K562 (cell line): ENCODE results near the gene PI4KA. TPM values are rescaled to one million over a fixed set of nuclear protein-coding genes. Genes with fewer than 3 reads are reported as not detected.

Source experiments
- CHD7 ChIP-seq: fragments of 200-600 bp; sonication (generic); IDR thresholded peaks from one replicate; pipeline ENCODE4 v1.6.1; 2012; ENCODE audit warnings: mild to moderate bottlenecking, low read depth, low read length, inconsistent platforms
- MNT ChIP-seq, 2 experiments: fragments of 450-650 bp; conservative IDR thresholded peaks; 2 replicates each; pipeline ENCODE4 v1.6.1; 2017; ENCODE audit warnings: mild to moderate bottlenecking in 2 of 2, moderate library complexity in 2 of 2
- NFATC3 ChIP-seq: fragments of 450-650 bp; IDR thresholded peaks from 2 replicates; pipeline ENCODE4 v1.6.1; 2017; ENCODE audit warnings: mild to moderate bottlenecking
- NR2C1 ChIP-seq, 2 experiments: fragments of 450-650 bp; IDR thresholded peaks; 2 replicates each; pipeline ENCODE4 v1.6.1; 2017; ENCODE audit warnings: mild to moderate bottlenecking in 2 of 2, antibody characterized with exemption in 1 of 2, inconsistent platforms in 1 of 2, missing compliant biosample characterization in 1 of 2, missing genetic modification characterization in 1 of 2
- POLR2H ChIP-seq: IDR thresholded peaks from 2 replicates; pipeline ENCODE4 v1.6.1; 2016; ENCODE audit warnings: missing genetic modification characterization, low read depth, mild to moderate bottlenecking, control low read depth, missing compliant biosample characterization, moderate library complexity
- RBM34 ChIP-seq: fragments of 200-400 bp; formaldehyde crosslinking; IDR thresholded peaks from 2 replicates; pipeline ENCODE4 v1.6.1; 2018; ENCODE audit warnings: low read length, borderline replicate concordance; ENCODE audit not compliant: insufficient read depth
- SRSF3 ChIP-seq: fragments of 200-400 bp; formaldehyde crosslinking; IDR thresholded peaks from 2 replicates; pipeline ENCODE4 v1.6.1; 2016; ENCODE audit warnings: mild to moderate bottlenecking, low read length, moderate library complexity; ENCODE audit not compliant: insufficient read depth
- polyA plus RNA-seq, 8 experiments: library from polyadenylated mRNA; depleted of rRNA in 4 of 8; stranded (reverse) in 5 of 8; unstranded in 3 of 8; fragments of >200 nt; fragmentation: Nextera tagmentation in 2 of 8; fragmentation: Illumina TruSeq in 1 of 8; extraction: Ambion mirVana in 2 of 8; extraction: Trizol in 1 of 8; gene quantifications; 2 replicates each; pipeline versions ENCODE4 v1.2.1 to v1.2.3, GENCODE V29; 2011 to 2014; ENCODE audit warnings: inconsistent platforms in 1 of 8, missing spikeins in 1 of 8
- total RNA-seq, 7 experiments: library from RNA; depleted of rRNA in 6 of 7; stranded (reverse); fragments of >200 nt in 6 of 7; fragmentation: Illumina TruSeq in 2 of 7; extraction: Trizol in 2 of 7; gene quantifications; 2 replicates each; pipeline versions ENCODE4 v1.2.1 to v1.2.3, GENCODE V29; 2011 to 2021; ENCODE audit warnings: low replicate concordance in 1 of 7

The PI4KA gene
- total and polyA plus RNA-seq, 9 of the 15 experiments (the other 6 are each of a cell fraction or from before 2014, with no cell fraction given), result 7.3 to 187 (median 84.7) TPM

GRCh38 chr22:20863366-20863765 lies 4.8 kb upstream of the PI4KA start (continued):
- TF ChIP-seq CHD7 (no peak), SRSF3 (no peak), NFATC3 (no peak), POLR2H (tag) (no peak), NR2C1 (IDR thresholded peaks at IDR 0.05) (no peak), NR2C1 (tag; IDR thresholded peaks at IDR 0.05) (no peak), MNT (conservative IDR thresholded peaks at IDR 0.05) (no peak), RBM34 (no peak)
- TF ChIP-seq, all 486 proteins: peak for 0
